Sigmoid colon (tissue), 7 donors: Measurements from ENCODE around the gene MACROD2. TPM values are rescaled to one million over a fixed set of nuclear protein-coding genes. Genes with fewer than 3 reads are reported as not detected.

ENCODE experiments used
- DNase-seq: peaks from one replicate; pipeline ENCODE4 v3.0.0-alpha.2; 2019
- H3K27ac ChIP-seq, 4 donors: fragments of 200-600 bp; sonication (generic); one replicate each; pipeline ENCODE4 v1.5.1; 2016 to 2019; ENCODE audit warnings: mild to moderate bottlenecking in 1 of 4
- H3K27me3 ChIP-seq, 3 donors: fragments of 200-600 bp; sonication (generic); one replicate each; pipeline ENCODE4 v1.5.1; 2019; ENCODE audit warnings: mild to moderate bottlenecking in 1 of 3
- H3K36me3 ChIP-seq, 4 donors: fragments of 200-600 bp; sonication (generic); one replicate each; pipeline ENCODE4 v1.5.1; 2016 to 2019
- H3K4me1 ChIP-seq, 4 donors: fragments of 200-600 bp; sonication (generic); one replicate each; pipeline ENCODE4 v1.5.1; 2017 to 2019
- H3K4me3 ChIP-seq, 4 donors: fragments of 200-600 bp; sonication (generic); one replicate each; pipeline ENCODE4 v1.5.1; 2017 to 2019; ENCODE audit warnings: mild to moderate bottlenecking in 2 of 4, moderate library complexity in 1 of 4
- H3K9me3 ChIP-seq, 4 donors: fragments of 200-600 bp in 3 of 4; sonication (generic) in 3 of 4; one replicate each; pipeline versions ENCODE4 v1.5.1 to v1.6.1; 2013 to 2019
- EP300 ChIP-seq, 4 donors: sonication (generic); formaldehyde crosslinking; IDR thresholded peaks; one replicate each; pipeline ENCODE4 v1.6.1; 2017; ENCODE audit warnings: antibody characterized with exemption in 4 of 4
- POLR2A ChIP-seq, 2 donors: fragments of 450-650 bp; IDR thresholded peaks; one replicate each; pipeline ENCODE4 v1.6.1; 2016; ENCODE audit warnings: antibody characterized with exemption in 2 of 2, mild to moderate bottlenecking in 2 of 2, moderate library complexity in 2 of 2
- POLR2AphosphoS5 ChIP-seq, 4 donors: sonication (generic); formaldehyde crosslinking; IDR thresholded peaks; one replicate each; pipeline ENCODE4 v1.6.1; 2017; ENCODE audit warnings: antibody characterized with exemption in 4 of 4
- WGBS, 2 donors: extraction: QIAGEN DNeasy Blood & Tissue Kit; methylation state at CpG; one replicate each; pipeline ENCODE4 v1.1.7; 2013; 5-methylcytosine and 5-hydroxymethylcytosine counted together
- intact Hi-C: fragments of 100-400 bp; cut with DNase I; formaldehyde crosslinking; loops from one replicate; pipeline ENCODE4 v1.15.1; 2023
- polyA plus RNA-seq, 3 donors: library from polyadenylated mRNA; stranded (reverse); fragments of 200-250 nt; gene quantifications; one replicate each; pipeline ENCODE4 v1.2.3, GENCODE V29; 2013
- total RNA-seq, 4 donors: library from RNA; depleted of rRNA; stranded (reverse); fragments of >200 nt; gene quantifications; one replicate each; pipeline ENCODE4 v1.1.0, GENCODE V29; 2016
- TF ChIP-seq, protein P1 (sequence below), 4 experiments: fragments of 450-650 bp in 3 of 4; fragments of 200-600 bp in 1 of 4; IDR thresholded peaks; one replicate each; pipeline ENCODE4 v1.5.1; 2016 to 2019; ENCODE audit warnings: antibody characterized with exemption in 4 of 4, mild to moderate bottlenecking in 3 of 4, moderate library complexity in 2 of 4
- donor health status: healthy with polysubstance abuse.
- donor health status: Bipolar disorder and iron deficiency.
- donor health status: healthy.

Gene MACROD2
- total and polyA plus RNA-seq, 7 donors: 1.2 to 22.4 (median 5.8) TPM

DNA sequence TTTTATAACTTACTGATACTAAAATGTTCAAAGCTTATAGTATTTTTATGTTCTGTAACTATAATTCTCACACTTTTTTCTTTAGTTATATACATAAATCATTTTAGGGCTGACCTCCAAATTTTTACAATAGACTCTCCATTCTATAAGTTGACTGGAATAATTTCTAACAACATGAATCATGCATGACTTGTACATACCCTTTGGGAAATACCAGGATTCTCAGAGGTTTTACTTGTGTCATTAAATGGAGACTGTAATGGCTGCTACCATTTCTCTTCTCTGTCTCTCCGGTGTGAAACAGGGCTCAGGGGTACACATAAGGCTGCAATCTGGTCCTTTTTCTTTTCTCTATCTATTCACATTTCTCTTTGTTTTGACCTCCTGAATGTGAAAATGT, 564.3 kb downstream of the MACROD2 start:
- Histone ChIP-seq H3K4me3 (no peak overlapping the region), H3K36me3 (no peaks in the 10 kb centered on the region), H3K9me3 (no peaks in the 10 kb centered on the region), H3K4me1 (no peaks in the 10 kb centered on the region), H3K27me3 (no peaks in the 10 kb centered on the region), H3K27ac (no peak overlapping the region)
- TF ChIP-seq POLR2AphosphoS5 (IDR thresholded peaks at IDR 0.05): no peak
- no peak for TF ChIP-seq POLR2A (IDR thresholded peaks at IDR 0.05)
- no peak for TF ChIP-seq EP300 (IDR thresholded peaks at IDR 0.05)
- TF ChIP-seq, protein P1, sequence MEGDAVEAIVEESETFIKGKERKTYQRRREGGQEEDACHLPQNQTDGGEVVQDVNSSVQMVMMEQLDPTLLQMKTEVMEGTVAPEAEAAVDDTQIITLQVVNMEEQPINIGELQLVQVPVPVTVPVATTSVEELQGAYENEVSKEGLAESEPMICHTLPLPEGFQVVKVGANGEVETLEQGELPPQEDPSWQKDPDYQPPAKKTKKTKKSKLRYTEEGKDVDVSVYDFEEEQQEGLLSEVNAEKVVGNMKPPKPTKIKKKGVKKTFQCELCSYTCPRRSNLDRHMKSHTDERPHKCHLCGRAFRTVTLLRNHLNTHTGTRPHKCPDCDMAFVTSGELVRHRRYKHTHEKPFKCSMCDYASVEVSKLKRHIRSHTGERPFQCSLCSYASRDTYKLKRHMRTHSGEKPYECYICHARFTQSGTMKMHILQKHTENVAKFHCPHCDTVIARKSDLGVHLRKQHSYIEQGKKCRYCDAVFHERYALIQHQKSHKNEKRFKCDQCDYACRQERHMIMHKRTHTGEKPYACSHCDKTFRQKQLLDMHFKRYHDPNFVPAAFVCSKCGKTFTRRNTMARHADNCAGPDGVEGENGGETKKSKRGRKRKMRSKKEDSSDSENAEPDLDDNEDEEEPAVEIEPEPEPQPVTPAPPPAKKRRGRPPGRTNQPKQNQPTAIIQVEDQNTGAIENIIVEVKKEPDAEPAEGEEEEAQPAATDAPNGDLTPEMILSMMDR (IDR thresholded peaks at IDR 0.05): no peak
- 88% methylated on average over 1 of the region's 1 CpG for WGBS, 2 donors
- intact Hi-C loops: no loop called here
- DNase-seq: no peak

DNA sequence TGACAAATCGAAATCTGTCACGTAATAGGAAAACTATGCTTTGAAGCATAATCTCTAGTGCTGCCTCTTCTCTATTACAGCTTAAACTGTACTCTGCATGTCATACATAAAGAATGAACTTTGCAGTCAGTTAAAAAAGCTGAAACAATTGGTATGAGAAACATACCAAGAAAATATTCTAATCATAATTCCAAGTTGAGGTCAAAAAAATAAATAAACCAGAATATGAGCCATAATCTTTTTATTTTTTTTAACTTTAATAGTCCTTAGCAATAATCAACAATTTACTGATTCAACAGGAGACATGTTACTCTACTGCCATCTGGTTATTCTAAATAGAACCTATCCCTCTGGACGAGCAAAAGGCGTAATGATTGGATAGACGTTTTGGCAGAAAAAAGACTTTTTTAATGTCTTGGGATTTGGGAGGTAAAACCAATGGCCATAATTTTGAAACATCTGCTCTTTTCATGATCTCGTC, 566.5 kb downstream of the MACROD2 start:
- Histone ChIP-seq H3K4me1 (no peaks in the 10 kb centered on the region), H3K9me3 (no peaks in the 10 kb centered on the region), H3K27ac (no peak overlapping the region), H3K27me3 (no peaks in the 10 kb centered on the region), H3K4me3 (no peak overlapping the region), H3K36me3 (no peaks in the 10 kb centered on the region)
- intact Hi-C loops: no loop called here
- no peak for TF ChIP-seq EP300 (IDR thresholded peaks at IDR 0.05)
- no peak for TF ChIP-seq POLR2AphosphoS5 (IDR thresholded peaks at IDR 0.05)
- TF ChIP-seq, protein P1 (IDR thresholded peaks at IDR 0.05): no peak
- no peak for TF ChIP-seq POLR2A (IDR thresholded peaks at IDR 0.05)
- WGBS, 2 donors: 79 to 82% methylated on average over 6 of the region's 6 CpGs
- no peak for DNase-seq

DNA sequence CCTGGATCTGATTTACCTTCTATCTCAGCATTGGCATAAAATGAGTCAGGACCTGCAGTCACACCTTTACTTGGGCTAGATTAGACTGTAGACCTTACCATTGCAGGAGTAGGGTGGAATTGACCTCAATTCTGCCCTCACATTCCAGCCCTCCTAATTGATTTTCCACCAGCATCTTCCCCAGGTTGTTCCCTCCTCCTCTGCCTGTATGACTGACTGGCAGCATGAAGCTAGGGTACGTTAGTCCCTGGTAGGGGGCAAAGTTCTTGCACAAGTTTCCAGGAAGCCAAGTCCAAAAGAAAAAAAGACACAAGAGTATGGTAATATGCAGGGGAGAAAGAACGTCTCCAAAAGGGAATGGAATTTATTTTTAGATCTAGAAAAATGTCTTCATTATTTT, 567.7 kb downstream of the MACROD2 start:
- 67 to 78% methylated on average over 2 of the region's 2 CpGs for WGBS, 2 donors
- Histone ChIP-seq H3K27ac (no peak overlapping the region), H3K9me3 (no peaks in the 10 kb centered on the region), H3K4me1 (no peaks in the 10 kb centered on the region), H3K36me3 (no peaks in the 10 kb centered on the region), H3K4me3 (no peak overlapping the region), H3K27me3 (no peaks in the 10 kb centered on the region)
- TF ChIP-seq POLR2AphosphoS5 (IDR thresholded peaks at IDR 0.05) (no peak), EP300 (IDR thresholded peaks at IDR 0.05) (no peak), POLR2A (IDR thresholded peaks at IDR 0.05) (no peak)
- TF ChIP-seq, protein P1 (IDR thresholded peaks at IDR 0.05): no peak
- intact Hi-C loops: no loop called here
- DNase-seq: no peak

DNA sequence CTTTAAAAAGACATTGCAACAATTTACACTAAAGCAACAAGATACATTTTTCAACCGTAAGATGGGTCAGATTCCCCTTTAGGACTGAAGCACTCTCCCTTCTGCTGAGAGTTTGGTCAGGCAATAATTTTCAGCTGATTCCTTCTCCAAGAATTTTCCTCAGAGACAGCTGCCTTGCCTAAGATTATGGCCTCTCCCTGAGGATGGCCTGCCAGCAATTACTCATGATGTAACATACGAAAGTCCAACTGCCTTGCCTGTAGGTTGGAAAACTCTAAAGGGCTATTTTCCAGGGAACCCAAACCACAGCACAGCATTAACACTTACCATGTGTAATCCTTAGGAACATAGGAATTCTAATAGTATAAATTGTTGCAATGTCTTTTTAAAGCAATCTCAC, 571.2 kb downstream of the MACROD2 start:
- no peaks in the 10 kb centered on the region for H3K4me1 ChIP-seq
- H3K27me3 ChIP-seq: no peaks in the 10 kb centered on the region
- no peak overlapping the region for H3K4me3 ChIP-seq
- no peak for DNase-seq
- H3K27ac ChIP-seq: no peak overlapping the region
- no peaks in the 10 kb centered on the region for H3K9me3 ChIP-seq
- intact Hi-C loops: no loop called here
- TF ChIP-seq, protein P1 (IDR thresholded peaks at IDR 0.05): no peak
- TF ChIP-seq EP300 (IDR thresholded peaks at IDR 0.05): no peak
- TF ChIP-seq POLR2AphosphoS5 (IDR thresholded peaks at IDR 0.05): no peak
- no peak for TF ChIP-seq POLR2A (IDR thresholded peaks at IDR 0.05)
- 75 to 80% methylated on average over 2 of the region's 2 CpGs for WGBS, 2 donors
- no peaks in the 10 kb centered on the region for H3K36me3 ChIP-seq

DNA sequence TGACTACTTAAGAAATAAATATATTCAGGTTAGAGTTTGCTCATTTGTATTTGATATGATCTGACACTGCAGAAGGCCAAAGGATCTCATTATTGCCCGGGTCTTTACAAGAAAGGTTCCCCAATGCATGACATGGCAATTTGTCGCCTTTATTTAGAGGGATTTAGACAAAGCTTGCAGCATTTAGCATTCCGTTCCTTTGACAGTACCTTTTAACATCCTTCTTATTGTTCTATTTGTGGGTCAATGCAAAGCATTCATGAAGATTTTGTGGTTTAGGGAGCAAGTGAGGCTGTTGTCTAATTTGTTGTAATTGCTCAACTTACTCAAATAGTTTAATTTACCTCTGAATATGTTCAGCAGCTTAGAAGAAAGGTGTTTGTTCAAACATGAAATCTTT, 572.9 kb downstream of the MACROD2 start:
- Histone ChIP-seq H3K36me3 (no peaks in the 10 kb centered on the region), H3K9me3 (no peaks in the 10 kb centered on the region), H3K4me1 (no peaks in the 10 kb centered on the region), H3K4me3 (no peak overlapping the region), H3K27ac (no peak overlapping the region), H3K27me3 (no peaks in the 10 kb centered on the region)
- WGBS, 2 donors: 83 to 91% methylated on average over 3 of the region's 3 CpGs
- intact Hi-C loops: no loop called here
- no peak for TF ChIP-seq POLR2AphosphoS5 (IDR thresholded peaks at IDR 0.05)
- no peak for TF ChIP-seq EP300 (IDR thresholded peaks at IDR 0.05)
- TF ChIP-seq POLR2A (IDR thresholded peaks at IDR 0.05): no peak
- TF ChIP-seq, protein P1 (IDR thresholded peaks at IDR 0.05): no peak
- no peak for DNase-seq
